ENCODE data around the gene KCNQ1. TPM values are rescaled to one million over a fixed set of nuclear protein-coding genes. Genes with fewer than 3 reads are reported as not detected.

Gene KCNQ1
- total RNA-seq, 3 donors from 2014 or later: 3.6 to 6.2 (median 5.1) TPM

DNA sequence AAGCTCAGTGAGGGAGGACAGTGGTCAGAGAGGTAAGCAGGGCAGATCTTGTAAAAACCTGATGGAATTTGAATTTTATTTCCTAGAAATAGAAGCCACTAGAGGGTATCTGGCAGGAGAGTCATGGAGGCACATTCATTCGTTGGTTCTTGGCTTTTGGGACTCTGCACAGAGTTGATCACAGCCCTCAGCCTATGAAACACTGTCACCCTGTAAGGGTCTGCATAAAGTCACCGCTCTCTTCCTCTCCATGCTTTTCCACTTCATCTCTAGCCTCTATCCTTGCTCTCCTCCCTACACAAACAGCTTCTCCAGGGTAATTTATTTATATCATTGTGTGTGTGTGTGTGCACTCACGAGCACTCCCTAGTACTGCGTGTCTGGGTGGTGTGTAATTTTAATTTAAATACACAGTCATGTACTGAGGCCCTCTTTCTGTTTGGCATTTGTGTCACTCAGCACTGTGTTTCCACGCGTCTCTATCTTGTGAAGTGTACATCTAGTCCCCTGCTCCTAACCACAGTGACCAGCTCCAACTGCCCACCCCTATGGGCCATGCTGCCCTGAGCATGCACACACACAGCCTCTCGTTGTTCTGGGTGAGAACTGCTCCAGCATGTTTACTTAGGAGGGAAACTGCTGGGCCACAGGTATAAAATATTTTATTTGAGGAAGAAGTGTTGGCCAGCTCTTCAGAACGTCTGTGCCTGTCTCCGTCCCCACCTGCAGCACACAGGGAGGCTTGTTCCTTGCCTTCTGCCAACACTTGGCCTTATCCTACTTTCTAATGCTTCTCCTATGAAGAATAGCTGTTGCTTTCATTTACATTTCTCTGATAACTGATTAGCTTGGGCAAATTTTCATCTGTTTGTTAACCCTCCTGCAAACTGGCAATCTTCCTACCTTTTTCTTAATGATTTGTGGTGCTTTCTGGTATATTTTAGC, 250.5 kb downstream of the KCNQ1 start:
- Histone ChIP-seq H3K9me3 (no peaks in the 10 kb centered on the region), H3K4me1 (no peaks in the 10 kb centered on the region), H3K36me3 (no peaks in the 10 kb centered on the region), H3K27me3 (no peaks in the 10 kb centered on the region), H3K4me3 (no peak overlapping the region), H3K27ac (no peak overlapping the region)
- peak in 1 of 2 donors; percentile 15 for DNase-seq (ENCODE audit: low spot score in 2 of 2)
- no peak for TF ChIP-seq POLR2AphosphoS5 (IDR thresholded peaks at IDR 0.05)
- TF ChIP-seq, protein P1, sequence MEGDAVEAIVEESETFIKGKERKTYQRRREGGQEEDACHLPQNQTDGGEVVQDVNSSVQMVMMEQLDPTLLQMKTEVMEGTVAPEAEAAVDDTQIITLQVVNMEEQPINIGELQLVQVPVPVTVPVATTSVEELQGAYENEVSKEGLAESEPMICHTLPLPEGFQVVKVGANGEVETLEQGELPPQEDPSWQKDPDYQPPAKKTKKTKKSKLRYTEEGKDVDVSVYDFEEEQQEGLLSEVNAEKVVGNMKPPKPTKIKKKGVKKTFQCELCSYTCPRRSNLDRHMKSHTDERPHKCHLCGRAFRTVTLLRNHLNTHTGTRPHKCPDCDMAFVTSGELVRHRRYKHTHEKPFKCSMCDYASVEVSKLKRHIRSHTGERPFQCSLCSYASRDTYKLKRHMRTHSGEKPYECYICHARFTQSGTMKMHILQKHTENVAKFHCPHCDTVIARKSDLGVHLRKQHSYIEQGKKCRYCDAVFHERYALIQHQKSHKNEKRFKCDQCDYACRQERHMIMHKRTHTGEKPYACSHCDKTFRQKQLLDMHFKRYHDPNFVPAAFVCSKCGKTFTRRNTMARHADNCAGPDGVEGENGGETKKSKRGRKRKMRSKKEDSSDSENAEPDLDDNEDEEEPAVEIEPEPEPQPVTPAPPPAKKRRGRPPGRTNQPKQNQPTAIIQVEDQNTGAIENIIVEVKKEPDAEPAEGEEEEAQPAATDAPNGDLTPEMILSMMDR (IDR thresholded peaks at IDR 0.05): no peak
- no peak for TF ChIP-seq POLR2A (IDR thresholded peaks at IDR 0.05)
- intact Hi-C loops (cut with DNase I; ENCODE audit: low total_unique reads): loop anchor here (5.0 kb wide), 1 partner anchor 152 kb away; no protein-coding TSS in a partner anchor

DNA sequence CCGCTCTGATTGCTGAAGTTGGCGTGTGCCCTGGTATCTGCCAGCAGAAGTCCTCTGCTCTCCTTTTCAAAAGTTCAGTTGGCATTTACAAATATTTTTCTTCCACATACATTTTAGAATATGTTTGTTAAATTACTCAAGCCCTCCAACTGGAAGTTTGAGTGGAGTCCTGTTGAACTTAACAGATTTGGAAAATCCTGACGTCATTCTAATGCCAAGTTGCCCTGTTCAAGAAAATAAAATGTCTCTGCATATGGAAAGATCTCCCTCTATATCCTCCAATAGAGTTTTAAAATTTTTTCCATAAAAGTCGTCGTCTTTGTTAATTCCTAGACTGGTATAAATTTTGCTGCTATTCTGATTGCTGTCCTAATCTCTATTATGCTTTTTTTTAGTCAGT, 251.6 kb downstream of the KCNQ1 start:
- DNase-seq (ENCODE audit: low spot score in 2 of 2): no peak
- Histone ChIP-seq H3K4me3 (no peak overlapping the region), H3K27me3 (no peaks in the 10 kb centered on the region), H3K36me3 (no peaks in the 10 kb centered on the region), H3K9me3 (no peaks in the 10 kb centered on the region), H3K27ac (no peak overlapping the region), H3K4me1 (no peaks in the 10 kb centered on the region)
- TF ChIP-seq, protein P1 (IDR thresholded peaks at IDR 0.05): no peak
- TF ChIP-seq POLR2A (IDR thresholded peaks at IDR 0.05) (no peak), POLR2AphosphoS5 (IDR thresholded peaks at IDR 0.05) (no peak)
- intact Hi-C loops (cut with DNase I; ENCODE audit: low total_unique reads): loop anchor here (5.0 kb wide), 1 partner anchor 151 kb away; no protein-coding TSS in a partner anchor

DNA sequence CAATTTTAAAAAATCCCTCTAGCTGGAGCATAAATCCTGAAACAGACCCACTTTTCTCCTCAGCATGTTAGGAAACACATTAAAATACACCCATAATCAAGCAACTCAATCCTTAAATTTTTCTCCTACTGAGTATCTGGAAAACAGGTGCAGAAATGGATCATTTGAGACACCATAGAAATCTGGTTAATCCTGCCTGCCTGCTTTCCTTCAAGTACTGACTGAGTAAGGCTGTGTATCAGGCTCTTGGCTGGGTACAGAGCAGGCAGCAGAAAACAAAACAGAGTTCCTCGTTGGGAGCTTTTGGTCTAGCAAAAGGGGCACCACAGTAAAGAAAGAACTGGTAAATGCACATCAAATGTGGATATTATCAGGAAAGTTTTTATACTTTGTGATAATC, 253.1 kb downstream of the KCNQ1 start:
- DNase-seq (ENCODE audit: low spot score in 2 of 2): no peak
- no peaks in the 10 kb centered on the region for H3K27me3 ChIP-seq
- H3K4me1 ChIP-seq: no peaks in the 10 kb centered on the region
- no peak overlapping the region for H3K27ac ChIP-seq
- H3K9me3 ChIP-seq: no peaks in the 10 kb centered on the region
- H3K36me3 ChIP-seq: no peaks in the 10 kb centered on the region
- intact Hi-C loops (cut with DNase I; ENCODE audit: low total_unique reads): loop anchor here (5.0 kb wide), 1 partner anchor 149 kb away; no protein-coding TSS in a partner anchor
- H3K4me3 ChIP-seq: peak overlapping the region; percentile 64 to 74 (median 72)
- TF ChIP-seq, protein P1 (IDR thresholded peaks at IDR 0.05): no peak
- TF ChIP-seq POLR2A (IDR thresholded peaks at IDR 0.05): no peak
- TF ChIP-seq POLR2AphosphoS5 (IDR thresholded peaks at IDR 0.05): no peak

DNA sequence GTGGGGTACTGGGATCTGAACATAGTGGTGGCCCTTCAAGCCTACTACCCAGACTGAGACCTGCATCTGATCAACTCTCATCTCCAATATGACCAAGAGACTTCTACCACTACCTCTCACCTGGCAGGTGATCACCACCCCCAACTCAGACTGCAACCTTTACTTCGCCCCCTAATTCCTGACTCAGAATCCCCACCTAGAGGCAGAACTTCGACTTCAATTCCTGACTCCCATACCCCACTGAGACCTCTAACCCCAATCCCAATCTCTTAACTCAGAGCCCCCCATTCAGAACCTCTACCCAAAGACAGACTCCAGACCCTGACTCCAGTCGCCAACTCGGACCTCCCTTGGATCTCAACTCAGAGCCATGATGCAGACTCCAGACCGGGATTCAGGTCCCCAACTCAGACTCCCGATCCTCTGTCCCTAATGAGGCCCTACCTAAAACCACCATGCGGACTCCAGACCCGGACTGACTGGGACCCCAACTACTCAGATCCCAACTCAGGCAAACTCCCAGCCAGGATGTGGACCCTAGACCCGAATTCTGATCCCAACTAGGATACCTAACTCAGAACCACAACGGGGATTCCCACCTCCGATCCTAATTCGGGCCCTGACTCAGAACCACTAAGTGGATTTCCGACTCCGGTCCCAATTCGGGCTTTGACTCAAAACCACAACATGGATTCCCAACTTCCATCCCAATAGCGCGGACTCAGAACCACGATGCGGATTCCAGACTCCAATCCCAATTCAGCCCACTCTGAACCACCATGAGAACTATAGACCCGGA, 253.8 kb downstream of the KCNQ1 start:
- peak in 1 of 2 donors; percentile 43 for DNase-seq (ENCODE audit: low spot score in 2 of 2)
- Histone ChIP-seq H3K27ac (peak overlapping the region in 1 of 2 donors; percentile 88), H3K36me3 (no peaks in the 10 kb centered on the region), H3K4me1 (no peaks in the 10 kb centered on the region), H3K27me3 (no peaks in the 10 kb centered on the region), H3K4me3 (peak overlapping the region; percentile 64 to 74 (median 72)), H3K9me3 (no peaks in the 10 kb centered on the region)
- TF ChIP-seq POLR2A (IDR thresholded peaks at IDR 0.05) (no peak), POLR2AphosphoS5 (IDR thresholded peaks at IDR 0.05) (no peak)
- TF ChIP-seq, protein P1 (IDR thresholded peaks at IDR 0.05): no peak
- intact Hi-C loops (cut with DNase I; ENCODE audit: low total_unique reads): loop anchor here (5.0 kb wide), 1 partner anchor 149 kb away; no protein-coding TSS in a partner anchor
